Upper lobe of left lung (tissue), 6 donors: ENCODE measurements around the gene DEPDC5. TPM values are rescaled to one million over a fixed set of nuclear protein-coding genes. Genes with fewer than 3 reads are reported as not detected.

Source experiments
- ATAC-seq, 2 donors: fragments of 200-7000 bp; cut with Tn5 transposase; one replicate each; pipeline ENCODE4 v1.9.1; 2022; ENCODE audit warnings: mild to moderate bottlenecking in 2 of 2, moderate library complexity in 2 of 2; ENCODE audit not compliant: low FRiP score in 2 of 2
- DNase-seq, 2 donors: peaks; one replicate each; pipeline ENCODE4 v3.0.0-alpha.2; 2019 to 2020
- H3K27ac ChIP-seq, 4 donors: fragments of 200-600 bp; sonication (generic); one replicate each; pipeline ENCODE4 v1.5.1; 2016 to 2019
- H3K27me3 ChIP-seq, 4 donors: fragments of 200-600 bp; sonication (generic); one replicate each; pipeline ENCODE4 v1.5.1; 2017 to 2019
- H3K36me3 ChIP-seq, 4 donors: fragments of 200-600 bp; sonication (generic); one replicate each; pipeline ENCODE4 v1.5.1; 2016 to 2019
- H3K4me1 ChIP-seq, 4 donors: fragments of 200-600 bp; sonication (generic); one replicate each; pipeline ENCODE4 v1.5.1; 2018 to 2019
- H3K4me3 ChIP-seq, 4 donors: fragments of 200-600 bp; sonication (generic); one replicate each; pipeline ENCODE4 v1.5.1; 2017 to 2019; ENCODE audit warnings: mild to moderate bottlenecking in 2 of 4, moderate library complexity in 1 of 4
- H3K9me3 ChIP-seq, 4 donors: fragments of 200-600 bp; sonication (generic); one replicate each; pipeline ENCODE4 v1.5.1; 2018 to 2019
- CTCF ChIP-seq, 6 experiments: fragments of 450-650 bp in 4 of 6; fragments of 200-600 bp in 2 of 6; sonication (generic) in 2 of 6; IDR thresholded peaks; one replicate each; pipeline ENCODE4 v1.5.1; 2016 to 2019; ENCODE audit warnings: antibody characterized with exemption in 6 of 6
- EP300 ChIP-seq, 4 donors: sonication (generic); formaldehyde crosslinking; IDR thresholded peaks; one replicate each; pipeline ENCODE4 v1.5.1; 2017; ENCODE audit warnings: antibody characterized with exemption in 4 of 4, control low read depth in 2 of 4
- POLR2A ChIP-seq, 4 donors: fragments of 450-650 bp; IDR thresholded peaks; one replicate each; pipeline ENCODE4 v1.5.1; 2016 to 2017; ENCODE audit warnings: antibody characterized with exemption in 4 of 4, mild to moderate bottlenecking in 2 of 4
- POLR2AphosphoS5 ChIP-seq, 2 donors: sonication (generic); formaldehyde crosslinking; IDR thresholded peaks; one replicate each; pipeline ENCODE4 v1.5.1; 2017; ENCODE audit warnings: antibody characterized with exemption in 2 of 2
- WGBS, 2 donors: methylation state at CpG; one replicate each; pipeline ENCODE4 v1.1.5; 2017 to 2018; 5-methylcytosine and 5-hydroxymethylcytosine counted together
- total RNA-seq, 6 donors: library from RNA; depleted of rRNA in 4 of 6; stranded (reverse); fragments of >200 nt in 4 of 6; gene quantifications; one replicate each; pipeline versions ENCODE4 v1.1.0 to v1.2.1, GENCODE V29; 2016 to 2021
- donor health status: DM: no; HTN: no; CAD: no; lungs with moderate emphysema.
- donor health status: DM: no; HTN: yes; CAD: no; lungs with severe emphysema.

Gene DEPDC5
- total RNA-seq, 6 donors from 2014 or later = 10.9 to 31.4 (median 24.4) TPM

DNA sequence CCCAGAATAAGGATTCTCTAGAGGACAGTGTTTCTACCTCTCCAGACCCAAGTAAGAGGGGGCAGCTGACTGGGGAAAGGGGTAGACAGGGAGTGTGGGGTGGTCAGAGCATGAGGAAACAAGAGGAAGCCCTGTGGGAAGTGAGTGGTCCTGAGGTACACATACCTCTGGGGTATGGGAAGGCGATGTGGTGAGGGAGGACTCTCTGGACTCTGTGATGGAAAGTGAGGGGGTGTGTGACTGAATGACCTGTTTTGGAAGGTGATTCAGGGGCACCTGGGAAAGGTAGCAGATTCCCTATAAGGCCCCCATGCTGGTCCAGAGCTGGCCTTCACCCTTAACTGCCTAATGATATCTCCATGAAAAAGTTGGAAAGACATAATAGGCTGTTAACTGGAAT is 80.1 kb downstream of the DEPDC5 start:
- Histone ChIP-seq H3K4me1 (no peaks in the 10 kb centered on the region), H3K27me3 (no peaks in the 10 kb centered on the region), H3K9me3 (no peaks in the 10 kb centered on the region), H3K4me3 (no peak overlapping the region), H3K27ac (no peak overlapping the region), H3K36me3 (peaks cover 3 to 57% (median 38%) of the 10 kb centered on the region in 4 donors)
- ATAC-seq (no peak), DNase-seq (no peak)
- WGBS, 2 donors = 95 to 100% methylated on average over 1 of the region's 1 CpG
- TF ChIP-seq POLR2AphosphoS5 (IDR thresholded peaks at IDR 0.05) (no peak), EP300 (IDR thresholded peaks at IDR 0.05) (no peak), CTCF (IDR thresholded peaks at IDR 0.05) (no peak), POLR2A (IDR thresholded peaks at IDR 0.05) (no peak)

- no peak for TF ChIP-seq POLR2A (IDR thresholded peaks at IDR 0.05)
- TF ChIP-seq POLR2AphosphoS5 (IDR thresholded peaks at IDR 0.05) = no peak
- no peak for TF ChIP-seq EP300 (IDR thresholded peaks at IDR 0.05)
- TF ChIP-seq CTCF (IDR thresholded peaks at IDR 0.05) = no peak
- WGBS, 2 donors = 91 to 95% methylated on average over 5 of the region's 5 CpGs
- H3K4me1 ChIP-seq = no peaks in the 10 kb centered on the region
- DNase-seq (no peak), ATAC-seq (no peak)
- H3K9me3 ChIP-seq = no peaks in the 10 kb centered on the region
- no peak overlapping the region for H3K27ac ChIP-seq
- H3K4me3 ChIP-seq = no peak overlapping the region
- H3K36me3 ChIP-seq = peaks cover 3 to 69% (median 45%) of the 10 kb centered on the region in 4 donors
- H3K27me3 ChIP-seq = no peaks in the 10 kb centered on the region
These were observed 82.2 kb downstream of the DEPDC5 start for GRCh38 chr22:31836010-31836409.

DNA sequence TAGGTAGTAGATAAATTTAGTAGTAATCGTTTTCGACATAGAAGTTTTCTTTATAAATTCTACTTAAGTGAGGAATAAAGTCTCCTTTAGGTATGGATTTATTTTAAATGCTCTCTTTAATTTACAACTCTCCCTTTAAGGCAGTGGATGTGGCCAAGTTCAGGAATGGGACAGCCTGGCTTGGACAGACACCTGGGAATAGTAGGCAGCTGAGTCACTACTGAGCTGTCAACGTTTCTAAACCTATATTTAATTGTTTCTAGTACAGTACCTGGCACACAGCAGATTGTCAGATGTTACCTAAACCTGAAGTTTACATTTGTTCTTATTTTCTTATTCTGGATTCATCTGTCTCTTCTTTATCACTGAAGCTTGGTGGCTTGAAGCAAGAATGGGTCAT is 85.1 kb downstream of the DEPDC5 start:
- 90 to 94% methylated on average over 3 of the region's 3 CpGs for WGBS, 2 donors
- Histone ChIP-seq H3K36me3 (peaks cover 3 to 77% (median 51%) of the 10 kb centered on the region in 4 donors), H3K4me1 (no peaks in the 10 kb centered on the region), H3K27me3 (no peaks in the 10 kb centered on the region), H3K27ac (no peak overlapping the region), H3K4me3 (no peak overlapping the region), H3K9me3 (no peaks in the 10 kb centered on the region)
- TF ChIP-seq CTCF (IDR thresholded peaks at IDR 0.05) (no peak), EP300 (IDR thresholded peaks at IDR 0.05) (no peak), POLR2AphosphoS5 (IDR thresholded peaks at IDR 0.05) (no peak), POLR2A (IDR thresholded peaks at IDR 0.05) (no peak)
- DNase-seq (no peak), ATAC-seq (no peak)

DNA sequence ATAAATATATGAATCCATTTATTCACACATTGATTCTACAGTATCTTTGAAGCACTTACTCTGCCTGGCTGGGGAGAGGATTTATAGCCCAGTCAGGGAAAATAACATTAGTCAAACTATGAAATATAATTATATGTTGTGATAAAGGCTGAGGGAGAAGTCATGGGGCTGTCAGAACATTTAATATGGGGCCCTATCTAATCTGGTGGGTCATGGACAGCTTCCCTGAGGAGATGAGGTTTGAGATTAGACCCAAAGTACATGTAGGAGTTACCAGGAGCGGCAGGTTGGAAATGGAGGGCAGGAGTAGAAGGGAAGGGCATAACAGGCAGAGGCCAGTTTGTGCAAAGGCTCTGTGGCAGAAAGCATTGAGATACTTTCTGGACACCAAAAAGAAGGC is 86.2 kb downstream of the DEPDC5 start:
- Histone ChIP-seq H3K27me3 (no peaks in the 10 kb centered on the region), H3K36me3 (peaks cover 3 to 77% (median 54%) of the 10 kb centered on the region in 4 donors), H3K4me1 (no peaks in the 10 kb centered on the region), H3K27ac (no peak overlapping the region), H3K9me3 (no peaks in the 10 kb centered on the region), H3K4me3 (no peak overlapping the region)
- DNase-seq (no peak), ATAC-seq (no peak)
- TF ChIP-seq POLR2A (IDR thresholded peaks at IDR 0.05) = no peak
- TF ChIP-seq POLR2AphosphoS5 (IDR thresholded peaks at IDR 0.05) = no peak
- no peak for TF ChIP-seq CTCF (IDR thresholded peaks at IDR 0.05)
- TF ChIP-seq EP300 (IDR thresholded peaks at IDR 0.05) = no peak
- WGBS, 2 donors = 96 to 100% methylated on average over 1 of the region's 1 CpG

DNA sequence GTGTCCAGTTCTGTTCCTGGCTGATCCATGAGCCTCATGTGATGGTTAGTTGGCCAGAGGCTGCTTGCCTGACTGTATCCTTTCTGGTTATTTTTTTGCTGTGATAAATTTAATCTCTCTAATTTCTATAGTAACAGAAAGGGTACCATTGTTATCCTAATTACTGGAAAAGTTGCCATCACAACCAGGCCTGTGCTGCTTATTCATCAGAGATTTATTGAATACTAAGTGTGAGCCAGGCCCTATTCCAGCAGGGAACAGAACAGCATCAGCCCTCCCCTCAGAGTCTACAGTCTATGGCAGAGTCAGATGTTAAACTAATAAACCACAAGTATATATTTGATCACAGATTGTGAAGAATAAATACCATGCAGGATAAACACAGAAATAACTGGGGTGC is 86.8 kb downstream of the DEPDC5 start:
- TF ChIP-seq POLR2A (IDR thresholded peaks at IDR 0.05) (no peak), EP300 (IDR thresholded peaks at IDR 0.05) (no peak), POLR2AphosphoS5 (IDR thresholded peaks at IDR 0.05) (no peak)
- Histone ChIP-seq H3K9me3 (no peaks in the 10 kb centered on the region), H3K27me3 (no peaks in the 10 kb centered on the region), H3K4me3 (no peak overlapping the region), H3K4me1 (no peaks in the 10 kb centered on the region), H3K36me3 (peaks cover 8 to 77% (median 55%) of the 10 kb centered on the region in 4 donors), H3K27ac (no peak overlapping the region)
- ATAC-seq (no peak), DNase-seq (no peak)
